Panc1 (cell line): ENCODE measurements around the gene DYNC2I2. TPM values are rescaled to one million over a fixed set of nuclear protein-coding genes. Genes with fewer than 3 reads are reported as not detected.
A peak's percentile ranks its signal among the peaks of the same experiment; 100 is the strongest.
"Not testable (repeated sequence)": the region's sequence is repeated elsewhere in the genome, so short reads cannot be mapped to it uniquely, and the experiment has no call there.

Source experiments
- ATAC-seq: fragments of 200-7000 bp; cut with Tn5 transposase; 2 replicates; pipeline ENCODE4 v1.9.1; 2020; ENCODE audit warnings: mild to moderate bottlenecking, moderate library complexity
- BruUV-seq: library from RNA; stranded (reverse); fragments of 400-500 nt; replicated peaks from 2 replicates; lab custom pipeline; 2021; lab: Mats Ljungman, UMichigan
- CTCF ChIA-PET: fragments of 300-600 bp; sonication (Branson Sonifier 250); formaldehyde crosslinking; loops from one replicate; lab custom pipeline; 2022; ENCODE audit warnings: antibody characterized with exemption; lab: Charles Lee
- POLR2A ChIA-PET: fragments of 300-600 bp; sonication (Branson Sonifier 250); formaldehyde crosslinking; loops from one replicate; lab custom pipeline; 2022; ENCODE audit warnings: antibody characterized with exemption; lab: Charles Lee
- DNase-seq: peaks from one replicate; pipeline ENCODE4 v3.0.0-alpha.2; 2010; ENCODE audit warnings: low read depth, low spot score
- H3K27ac ChIP-seq: 2 replicates; pipeline ENCODE4 v1.5.1; 2011; ENCODE audit warnings: mild to moderate bottlenecking, low read length, inconsistent platforms
- H3K27me3 ChIP-seq: fragments of 200-500 bp; sonication (Bioruptor generic); 2 replicates; pipeline ENCODE4 v1.6.0; 2014; ENCODE audit warnings: low read length, inconsistent platforms; ENCODE audit not compliant: control insufficient read depth, insufficient read depth
- H3K36me3 ChIP-seq: fragments of 200-500 bp; sonication (Bioruptor generic); 2 replicates; pipeline ENCODE4 v1.5.1; 2014; ENCODE audit warnings: inconsistent platforms, mild to moderate bottlenecking, low read length, moderate library complexity; ENCODE audit not compliant: control insufficient read depth, insufficient read depth
- H3K4me1 ChIP-seq: 2 replicates; pipeline ENCODE4 v1.5.1; 2011; ENCODE audit warnings: inconsistent platforms, mild to moderate bottlenecking, low read length, moderate library complexity; ENCODE audit not compliant: control insufficient read depth, insufficient read depth
- H3K4me3 ChIP-seq, 2 experiments: 2 replicates each; pipeline ENCODE4 v1.5.1; 2011 to 2012; ENCODE audit warnings: low read depth in 2 of 2, low read length in 2 of 2, mild to moderate bottlenecking in 2 of 2, inconsistent platforms in 1 of 2, moderate library complexity in 1 of 2
- H3K9me3 ChIP-seq: fragments of 200-500 bp; sonication (Bioruptor generic); 2 replicates; pipeline ENCODE4 v1.5.1; 2014; ENCODE audit warnings: low read depth, mild to moderate bottlenecking, inconsistent platforms, low read length, moderate library complexity; ENCODE audit not compliant: control insufficient read depth, insufficient read depth
- POLR2AphosphoS5 ChIP-seq: IDR thresholded peaks from 2 replicates; pipeline ENCODE4 v1.6.1; 2012; ENCODE audit warnings: mild to moderate bottlenecking, low read depth, low read length, moderate library complexity
- SIN3A ChIP-seq: IDR thresholded peaks from 2 replicates; pipeline ENCODE4 v1.6.1; 2012; ENCODE audit warnings: low read depth, mild to moderate bottlenecking, low read length, moderate library complexity, borderline replicate concordance; ENCODE audit not compliant: insufficient read depth
- TCF7L2 ChIP-seq: IDR thresholded peaks from 2 replicates; pipeline ENCODE4 v1.6.1; 2011; ENCODE audit warnings: mild to moderate bottlenecking, low read depth, low read length, inconsistent platforms
- in situ Hi-C: cut with HindIII; loops from 2 replicates; pipeline ENCODE4 v1.10.0; 2016; ENCODE audit warnings: low sequenced_read_pairs, low pct_unique_long_range_greater_than_20kb
- intact Hi-C: fragments of 100-400 bp; cut with micrococcal nuclease; formaldehyde crosslinking; loops from one replicate; pipeline ENCODE4 v1.10.0; 2022; ENCODE audit not compliant: unreplicated experiment
- total RNA-seq: library from RNA; stranded (reverse); gene quantifications from one replicate; pipeline ENCODE4 v1.2.1, GENCODE V29; 2021; ENCODE audit not compliant: unreplicated experiment
- TF ChIP-seq, protein P1 (sequence below): fragments of 450-650 bp; IDR thresholded peaks from 2 replicates; pipeline ENCODE4 v1.5.1; 2017; ENCODE audit warnings: mild to moderate bottlenecking
- TF ChIP-seq, protein P2 (sequence below), 2 experiments: IDR thresholded peaks; 2 replicates each; pipeline ENCODE4 v1.6.1; 2011 to 2012; ENCODE audit warnings: low read depth in 2 of 2, control low read depth in 1 of 2, low read length in 1 of 2, mild to moderate bottlenecking in 1 of 2, moderate library complexity in 1 of 2; ENCODE audit not compliant: insufficient read depth in 1 of 2

Gene DYNC2I2
- total RNA-seq, 1 experiment from 2014 or later = 78.1 TPM

DNA sequence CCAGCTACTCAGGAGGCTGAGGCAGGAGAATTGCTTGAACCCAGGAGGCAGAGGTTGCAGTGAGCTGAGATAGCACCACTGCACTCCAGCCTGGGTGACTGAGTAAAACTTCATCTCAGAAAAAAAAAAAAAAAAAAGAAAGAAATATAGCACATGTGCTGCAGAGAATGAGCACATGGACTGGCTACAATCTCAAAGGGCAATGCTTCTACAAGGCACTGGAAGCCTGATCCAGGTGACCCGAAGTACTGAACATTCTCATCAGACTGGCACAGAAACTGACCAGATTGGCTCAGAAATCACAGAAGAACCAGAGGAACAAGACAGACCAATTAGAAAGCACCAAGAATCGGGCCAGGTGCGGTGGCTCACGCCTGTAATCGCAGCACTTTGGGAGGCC, 4.8 kb downstream of the DYNC2I2 start:
- CTCF ChIA-PET = no interaction called here
- peaks cover 3% of the 10 kb centered on the region; the same call in 1 of the 2 replicates for H3K4me1 ChIP-seq
- POLR2A ChIA-PET = no interaction called here
- TF ChIP-seq TCF7L2 = no peak
- TF ChIP-seq, protein P1, sequence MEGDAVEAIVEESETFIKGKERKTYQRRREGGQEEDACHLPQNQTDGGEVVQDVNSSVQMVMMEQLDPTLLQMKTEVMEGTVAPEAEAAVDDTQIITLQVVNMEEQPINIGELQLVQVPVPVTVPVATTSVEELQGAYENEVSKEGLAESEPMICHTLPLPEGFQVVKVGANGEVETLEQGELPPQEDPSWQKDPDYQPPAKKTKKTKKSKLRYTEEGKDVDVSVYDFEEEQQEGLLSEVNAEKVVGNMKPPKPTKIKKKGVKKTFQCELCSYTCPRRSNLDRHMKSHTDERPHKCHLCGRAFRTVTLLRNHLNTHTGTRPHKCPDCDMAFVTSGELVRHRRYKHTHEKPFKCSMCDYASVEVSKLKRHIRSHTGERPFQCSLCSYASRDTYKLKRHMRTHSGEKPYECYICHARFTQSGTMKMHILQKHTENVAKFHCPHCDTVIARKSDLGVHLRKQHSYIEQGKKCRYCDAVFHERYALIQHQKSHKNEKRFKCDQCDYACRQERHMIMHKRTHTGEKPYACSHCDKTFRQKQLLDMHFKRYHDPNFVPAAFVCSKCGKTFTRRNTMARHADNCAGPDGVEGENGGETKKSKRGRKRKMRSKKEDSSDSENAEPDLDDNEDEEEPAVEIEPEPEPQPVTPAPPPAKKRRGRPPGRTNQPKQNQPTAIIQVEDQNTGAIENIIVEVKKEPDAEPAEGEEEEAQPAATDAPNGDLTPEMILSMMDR = no peak
- TF ChIP-seq, protein P2, sequence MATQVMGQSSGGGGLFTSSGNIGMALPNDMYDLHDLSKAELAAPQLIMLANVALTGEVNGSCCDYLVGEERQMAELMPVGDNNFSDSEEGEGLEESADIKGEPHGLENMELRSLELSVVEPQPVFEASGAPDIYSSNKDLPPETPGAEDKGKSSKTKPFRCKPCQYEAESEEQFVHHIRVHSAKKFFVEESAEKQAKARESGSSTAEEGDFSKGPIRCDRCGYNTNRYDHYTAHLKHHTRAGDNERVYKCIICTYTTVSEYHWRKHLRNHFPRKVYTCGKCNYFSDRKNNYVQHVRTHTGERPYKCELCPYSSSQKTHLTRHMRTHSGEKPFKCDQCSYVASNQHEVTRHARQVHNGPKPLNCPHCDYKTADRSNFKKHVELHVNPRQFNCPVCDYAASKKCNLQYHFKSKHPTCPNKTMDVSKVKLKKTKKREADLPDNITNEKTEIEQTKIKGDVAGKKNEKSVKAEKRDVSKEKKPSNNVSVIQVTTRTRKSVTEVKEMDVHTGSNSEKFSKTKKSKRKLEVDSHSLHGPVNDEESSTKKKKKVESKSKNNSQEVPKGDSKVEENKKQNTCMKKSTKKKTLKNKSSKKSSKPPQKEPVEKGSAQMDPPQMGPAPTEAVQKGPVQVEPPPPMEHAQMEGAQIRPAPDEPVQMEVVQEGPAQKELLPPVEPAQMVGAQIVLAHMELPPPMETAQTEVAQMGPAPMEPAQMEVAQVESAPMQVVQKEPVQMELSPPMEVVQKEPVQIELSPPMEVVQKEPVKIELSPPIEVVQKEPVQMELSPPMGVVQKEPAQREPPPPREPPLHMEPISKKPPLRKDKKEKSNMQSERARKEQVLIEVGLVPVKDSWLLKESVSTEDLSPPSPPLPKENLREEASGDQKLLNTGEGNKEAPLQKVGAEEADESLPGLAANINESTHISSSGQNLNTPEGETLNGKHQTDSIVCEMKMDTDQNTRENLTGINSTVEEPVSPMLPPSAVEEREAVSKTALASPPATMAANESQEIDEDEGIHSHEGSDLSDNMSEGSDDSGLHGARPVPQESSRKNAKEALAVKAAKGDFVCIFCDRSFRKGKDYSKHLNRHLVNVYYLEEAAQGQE (IDR thresholded peaks at IDR 0.05; ENCODE audit: insufficient read depth in 1 of 2, low read depth in 2 of 2, low read length in 1 of 2) = no peak
- no peak for TF ChIP-seq POLR2AphosphoS5
- no peak for TF ChIP-seq SIN3A
- H3K36me3 ChIP-seq = no peaks in the 10 kb centered on the region; the same call in 1 of the 2 replicates
- H3K9me3 ChIP-seq = no peaks in the 10 kb centered on the region
- no peak overlapping the region for H3K4me3 ChIP-seq
- ATAC-seq (no peak), DNase-seq (no peak)
- in situ Hi-C loops (no loop called here), intact Hi-C loops (no loop called here)
- no peaks in the 10 kb centered on the region for H3K27me3 ChIP-seq
- H3K27ac ChIP-seq = no peak overlapping the region
- BruUV-seq = no TSS peak

DNA sequence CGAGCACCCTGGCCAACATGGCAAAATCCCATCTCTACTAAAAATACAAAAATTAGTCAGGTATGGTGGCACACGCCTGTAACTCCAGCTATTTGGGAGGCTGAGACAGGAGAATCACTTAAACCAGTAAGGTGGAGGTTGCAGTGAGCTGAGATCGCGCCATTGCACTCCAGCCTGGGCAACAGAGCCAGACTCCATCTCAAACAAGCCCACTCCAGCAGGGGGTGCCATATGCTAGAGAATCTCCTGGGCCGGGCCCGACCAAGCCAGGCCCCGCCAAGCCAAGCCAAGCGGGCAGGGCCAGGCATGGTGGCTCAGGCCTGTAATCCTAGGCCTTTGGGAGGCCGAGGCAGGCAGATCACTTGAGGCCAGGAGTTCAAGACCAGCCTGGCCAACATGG, 8.4 kb downstream of the DYNC2I2 start:
- intact Hi-C loops, DNase-seq, CTCF ChIA-PET: not testable (repeated sequence)

GRCh38 chr9:128643519-128644300, 12.9 kb downstream of the DYNC2I2 start:
- H3K4me1 ChIP-seq = no peaks in the 10 kb centered on the region; the same call in 1 of the 2 replicates
- H3K36me3 ChIP-seq = no peaks in the 10 kb centered on the region
- no peak overlapping the region for H3K4me3 ChIP-seq
- intact Hi-C loops = no loop called here
- H3K27ac ChIP-seq = no peak overlapping the region
- ATAC-seq = no peak
- no peaks in the 10 kb centered on the region for H3K9me3 ChIP-seq
- no peak for DNase-seq
- ChIA-PET CTCF (no interaction called here), POLR2A (interaction anchor here (0.5 to 0.7 kb wide), 2 partner anchors 36 to 132 kb away, joined by 5 to 8 read pairs; no protein-coding TSS in a partner anchor)
- no peaks in the 10 kb centered on the region for H3K27me3 ChIP-seq
- BruUV-seq = no TSS peak
- TF ChIP-seq SIN3A = no peak
- TF ChIP-seq, protein P2 (IDR thresholded peaks at IDR 0.05; ENCODE audit: insufficient read depth in 1 of 2, low read depth in 2 of 2, low read length in 1 of 2) = no peak
- TF ChIP-seq POLR2AphosphoS5 = no peak
- TF ChIP-seq, protein P1 = no peak
- TF ChIP-seq TCF7L2 = no peak
- in situ Hi-C loops = no loop called here

More for the DNA sequence above, 8.4 kb downstream of the DYNC2I2 start:
- BruUV-seq, in situ Hi-C loops, H3K4me1 ChIP-seq, H3K9me3 ChIP-seq, H3K27ac ChIP-seq, H3K4me3 ChIP-seq, H3K36me3 ChIP-seq, H3K27me3 ChIP-seq, POLR2A ChIA-PET: not testable (repeated sequence)
- ATAC-seq = peak; percentile 92
